Liver (tissue), 9 donors: ENCODE data around the gene NTN3. TPM values are rescaled to one million over a fixed set of nuclear protein-coding genes. Genes with fewer than 3 reads are reported as not detected.

Experiments
- DNase-seq: peaks from one replicate; pipeline ENCODE4 v3.0.0-alpha.2; 2017; ENCODE audit warnings: low spot score
- H3K27ac ChIP-seq, 2 donors: one replicate each; pipeline ENCODE4 v1.7.0; 2013; ENCODE audit warnings: inconsistent platforms in 2 of 2, low read length in 2 of 2, control low read depth in 1 of 2, low read depth in 1 of 2, mild to moderate bottlenecking in 1 of 2
- H3K27me3 ChIP-seq, 4 donors: one replicate each; pipeline versions ENCODE4 v1.6.1 to v1.7.0; 2013; ENCODE audit warnings: low read length in 3 of 4, inconsistent platforms in 1 of 4, mild to moderate bottlenecking in 1 of 4, moderate library complexity in 1 of 4; ENCODE audit not compliant: control insufficient read depth in 4 of 4, insufficient read depth in 4 of 4
- H3K36me3 ChIP-seq, 4 donors: one replicate each; pipeline versions ENCODE4 v1.6.1 to v1.7.0; 2013; ENCODE audit warnings: low read length in 3 of 4, mild to moderate bottlenecking in 3 of 4, low read depth in 1 of 4, moderate library complexity in 1 of 4; ENCODE audit not compliant: control insufficient read depth in 4 of 4, insufficient read depth in 3 of 4
- H3K4me1 ChIP-seq, 4 donors: one replicate each; pipeline versions ENCODE4 v1.6.1 to v1.7.0; 2013; ENCODE audit warnings: low read length in 3 of 4, mild to moderate bottlenecking in 3 of 4, moderate library complexity in 1 of 4; ENCODE audit not compliant: control insufficient read depth in 4 of 4, insufficient read depth in 4 of 4
- H3K4me3 ChIP-seq, 3 donors: one replicate each; pipeline versions ENCODE4 v1.6.1 to v1.7.0; 2013; ENCODE audit warnings: low read length in 3 of 3, control low read depth in 1 of 3, low read depth in 1 of 3, mild to moderate bottlenecking in 1 of 3
- H3K9ac ChIP-seq, 2 donors: one replicate each; pipeline ENCODE4 v1.7.0; 2013; ENCODE audit warnings: low read length in 2 of 2, mild to moderate bottlenecking in 2 of 2, moderate library complexity in 2 of 2, control low read depth in 1 of 2, low read depth in 1 of 2
- H3K9me3 ChIP-seq, 4 donors: one replicate each; pipeline versions ENCODE4 v1.6.1 to v1.7.0; 2013; ENCODE audit warnings: low read length in 3 of 4; ENCODE audit not compliant: control insufficient read depth in 4 of 4
- EGR1 ChIP-seq, 2 donors: IDR thresholded peaks; 2 replicates each; pipeline ENCODE4 v1.6.1; 2016 to 2018; ENCODE audit warnings: antibody characterized with exemption in 2 of 2, low read depth in 2 of 2
- FOXA1 ChIP-seq: IDR thresholded peaks from 2 replicates; pipeline ENCODE4 v1.6.1; 2016; ENCODE audit warnings: antibody characterized with exemption
- GABPA ChIP-seq, 2 donors: IDR thresholded peaks in 1 of 2; conservative IDR thresholded peaks in 1 of 2; 2 replicates each; pipeline ENCODE4 v1.6.1; 2016; ENCODE audit warnings: antibody characterized with exemption in 2 of 2, mild to moderate bottlenecking in 1 of 2, moderate library complexity in 1 of 2
- HNF4A ChIP-seq, 2 donors: conservative IDR thresholded peaks; 2 replicates each; pipeline ENCODE4 v1.6.1; 2016; ENCODE audit warnings: antibody characterized with exemption in 2 of 2, mild to moderate bottlenecking in 2 of 2
- HNF4G ChIP-seq: IDR thresholded peaks from 2 replicates; pipeline ENCODE4 v1.6.1; 2016; ENCODE audit warnings: antibody characterized with exemption
- JUND ChIP-seq, 2 donors: IDR thresholded peaks; 2 replicates each; pipeline ENCODE4 v1.6.1; 2016; ENCODE audit warnings: antibody characterized with exemption in 2 of 2
- MAX ChIP-seq: IDR thresholded peaks from 2 replicates; pipeline ENCODE4 v1.6.1; 2016; ENCODE audit warnings: antibody characterized with exemption
- RAD21 ChIP-seq, 2 donors: IDR thresholded peaks; 2 replicates each; pipeline ENCODE4 v1.6.1; 2016; ENCODE audit warnings: antibody characterized with exemption in 2 of 2, mild to moderate bottlenecking in 2 of 2
- RXRA ChIP-seq, 2 donors: IDR thresholded peaks; 2 replicates each; pipeline ENCODE4 v1.6.1; 2017 to 2018; ENCODE audit warnings: antibody characterized with exemption in 2 of 2, mild to moderate bottlenecking in 1 of 2
- SP1 ChIP-seq: IDR thresholded peaks from 2 replicates; pipeline ENCODE4 v1.6.1; 2018; ENCODE audit warnings: antibody characterized with exemption, mild to moderate bottlenecking
- TAF1 ChIP-seq: conservative IDR thresholded peaks from 2 replicates; pipeline ENCODE4 v1.6.1; 2016; ENCODE audit warnings: antibody characterized with exemption, mild to moderate bottlenecking
- YY1 ChIP-seq: IDR thresholded peaks from 2 replicates; pipeline ENCODE4 v1.6.1; 2016; ENCODE audit warnings: antibody characterized with exemption, mild to moderate bottlenecking
- WGBS: extraction: QIAGEN DNeasy Blood & Tissue Kit; methylation state at CpG from one replicate; pipeline ENCODE4 v1.1.7; 2013; 5-methylcytosine and 5-hydroxymethylcytosine counted together
- polyA plus RNA-seq, 2 donors: library from polyadenylated mRNA; stranded (reverse) in 1 of 2; unstranded in 1 of 2; fragments of 200-250 nt in 1 of 2; fragments of >200 nt in 1 of 2; fragmentation: Nextera tagmentation in 1 of 2; extraction: Ambion mirVana in 1 of 2; gene quantifications; one replicate each; pipeline versions ENCODE4 v1.2.1 to v1.2.3, GENCODE V29; 2013 to 2015
- total RNA-seq, 2 donors: library from RNA; depleted of rRNA; stranded (reverse); fragments of >200 nt; gene quantifications; one replicate each; pipeline ENCODE4 v1.2.3, GENCODE V29; 2014
- TF ChIP-seq, protein P1 (sequence below): fragments of 150-350 bp; IDR thresholded peaks from 2 replicates; pipeline ENCODE4 v1.5.1; 2017; ENCODE audit warnings: improper control_type of control experiment, low read depth, low read length; ENCODE audit not compliant: missing input control
- TF ChIP-seq, protein P2 (sequence below): IDR thresholded peaks from 2 replicates; pipeline ENCODE4 v1.6.1; 2016; ENCODE audit warnings: antibody characterized with exemption
- TF ChIP-seq, protein P3 (sequence below): IDR thresholded peaks from 2 replicates; pipeline ENCODE4 v1.6.1; 2016; ENCODE audit warnings: antibody characterized with exemption, mild to moderate bottlenecking
- donor health status: healthy.
- donor health status: healthy.
- donor health status: healthy.
- donor health status: healthy.
- donor health status: healthy.

Gene NTN3
- total and polyA plus RNA-seq, 4 donors = 0.19 to 2.3 (median 0.28) TPM; not detected in 1

GRCh38 chr16:2511128-2511800 is 40.2 kb downstream of the NTN3 start:
- Histone ChIP-seq H3K9ac (no peak overlapping the region), H3K27ac (no peak overlapping the region), H3K4me3 (no peak overlapping the region), H3K36me3 (no peaks in the 10 kb centered on the region), H3K27me3 (no peaks in the 10 kb centered on the region), H3K4me1 (peaks cover 3 to 26% (median 20%) of the 10 kb centered on the region in 4 donors), H3K9me3 (no peaks in the 10 kb centered on the region)
- TF ChIP-seq, protein P1, sequence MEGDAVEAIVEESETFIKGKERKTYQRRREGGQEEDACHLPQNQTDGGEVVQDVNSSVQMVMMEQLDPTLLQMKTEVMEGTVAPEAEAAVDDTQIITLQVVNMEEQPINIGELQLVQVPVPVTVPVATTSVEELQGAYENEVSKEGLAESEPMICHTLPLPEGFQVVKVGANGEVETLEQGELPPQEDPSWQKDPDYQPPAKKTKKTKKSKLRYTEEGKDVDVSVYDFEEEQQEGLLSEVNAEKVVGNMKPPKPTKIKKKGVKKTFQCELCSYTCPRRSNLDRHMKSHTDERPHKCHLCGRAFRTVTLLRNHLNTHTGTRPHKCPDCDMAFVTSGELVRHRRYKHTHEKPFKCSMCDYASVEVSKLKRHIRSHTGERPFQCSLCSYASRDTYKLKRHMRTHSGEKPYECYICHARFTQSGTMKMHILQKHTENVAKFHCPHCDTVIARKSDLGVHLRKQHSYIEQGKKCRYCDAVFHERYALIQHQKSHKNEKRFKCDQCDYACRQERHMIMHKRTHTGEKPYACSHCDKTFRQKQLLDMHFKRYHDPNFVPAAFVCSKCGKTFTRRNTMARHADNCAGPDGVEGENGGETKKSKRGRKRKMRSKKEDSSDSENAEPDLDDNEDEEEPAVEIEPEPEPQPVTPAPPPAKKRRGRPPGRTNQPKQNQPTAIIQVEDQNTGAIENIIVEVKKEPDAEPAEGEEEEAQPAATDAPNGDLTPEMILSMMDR = no peak
- TF ChIP-seq HNF4G = no peak
- TF ChIP-seq SP1 = no peak
- TF ChIP-seq FOXA1 = no peak
- TF ChIP-seq GABPA (IDR thresholded peaks at IDR 0.05 in 1 of 2, conservative IDR thresholded peaks at IDR 0.05 in 1 of 2) = no peak
- no peak for TF ChIP-seq EGR1 (IDR thresholded peaks at IDR 0.05; ENCODE audit: low read depth in 2 of 2)
- no peak for TF ChIP-seq YY1
- TF ChIP-seq TAF1 = no peak
- TF ChIP-seq, protein P2, sequence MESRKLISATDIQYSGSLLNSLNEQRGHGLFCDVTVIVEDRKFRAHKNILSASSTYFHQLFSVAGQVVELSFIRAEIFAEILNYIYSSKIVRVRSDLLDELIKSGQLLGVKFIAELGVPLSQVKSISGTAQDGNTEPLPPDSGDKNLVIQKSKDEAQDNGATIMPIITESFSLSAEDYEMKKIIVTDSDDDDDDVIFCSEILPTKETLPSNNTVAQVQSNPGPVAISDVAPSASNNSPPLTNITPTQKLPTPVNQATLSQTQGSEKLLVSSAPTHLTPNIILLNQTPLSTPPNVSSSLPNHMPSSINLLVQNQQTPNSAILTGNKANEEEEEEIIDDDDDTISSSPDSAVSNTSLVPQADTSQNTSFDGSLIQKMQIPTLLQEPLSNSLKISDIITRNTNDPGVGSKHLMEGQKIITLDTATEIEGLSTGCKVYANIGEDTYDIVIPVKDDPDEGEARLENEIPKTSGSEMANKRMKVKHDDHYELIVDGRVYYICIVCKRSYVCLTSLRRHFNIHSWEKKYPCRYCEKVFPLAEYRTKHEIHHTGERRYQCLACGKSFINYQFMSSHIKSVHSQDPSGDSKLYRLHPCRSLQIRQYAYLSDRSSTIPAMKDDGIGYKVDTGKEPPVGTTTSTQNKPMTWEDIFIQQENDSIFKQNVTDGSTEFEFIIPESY = no peak
- TF ChIP-seq RAD21 (IDR thresholded peaks at IDR 0.05) = no peak
- no peak for TF ChIP-seq RXRA (IDR thresholded peaks at IDR 0.05)
- TF ChIP-seq, protein P3, sequence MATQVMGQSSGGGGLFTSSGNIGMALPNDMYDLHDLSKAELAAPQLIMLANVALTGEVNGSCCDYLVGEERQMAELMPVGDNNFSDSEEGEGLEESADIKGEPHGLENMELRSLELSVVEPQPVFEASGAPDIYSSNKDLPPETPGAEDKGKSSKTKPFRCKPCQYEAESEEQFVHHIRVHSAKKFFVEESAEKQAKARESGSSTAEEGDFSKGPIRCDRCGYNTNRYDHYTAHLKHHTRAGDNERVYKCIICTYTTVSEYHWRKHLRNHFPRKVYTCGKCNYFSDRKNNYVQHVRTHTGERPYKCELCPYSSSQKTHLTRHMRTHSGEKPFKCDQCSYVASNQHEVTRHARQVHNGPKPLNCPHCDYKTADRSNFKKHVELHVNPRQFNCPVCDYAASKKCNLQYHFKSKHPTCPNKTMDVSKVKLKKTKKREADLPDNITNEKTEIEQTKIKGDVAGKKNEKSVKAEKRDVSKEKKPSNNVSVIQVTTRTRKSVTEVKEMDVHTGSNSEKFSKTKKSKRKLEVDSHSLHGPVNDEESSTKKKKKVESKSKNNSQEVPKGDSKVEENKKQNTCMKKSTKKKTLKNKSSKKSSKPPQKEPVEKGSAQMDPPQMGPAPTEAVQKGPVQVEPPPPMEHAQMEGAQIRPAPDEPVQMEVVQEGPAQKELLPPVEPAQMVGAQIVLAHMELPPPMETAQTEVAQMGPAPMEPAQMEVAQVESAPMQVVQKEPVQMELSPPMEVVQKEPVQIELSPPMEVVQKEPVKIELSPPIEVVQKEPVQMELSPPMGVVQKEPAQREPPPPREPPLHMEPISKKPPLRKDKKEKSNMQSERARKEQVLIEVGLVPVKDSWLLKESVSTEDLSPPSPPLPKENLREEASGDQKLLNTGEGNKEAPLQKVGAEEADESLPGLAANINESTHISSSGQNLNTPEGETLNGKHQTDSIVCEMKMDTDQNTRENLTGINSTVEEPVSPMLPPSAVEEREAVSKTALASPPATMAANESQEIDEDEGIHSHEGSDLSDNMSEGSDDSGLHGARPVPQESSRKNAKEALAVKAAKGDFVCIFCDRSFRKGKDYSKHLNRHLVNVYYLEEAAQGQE = no peak
- TF ChIP-seq JUND (IDR thresholded peaks at IDR 0.05) = no peak
- no peak for TF ChIP-seq MAX
- TF ChIP-seq HNF4A (conservative IDR thresholded peaks at IDR 0.05) = no peak
- WGBS = 65% methylated on average over 24 of the region's 24 CpGs
- no peak for DNase-seq
